SJCRH30 (cell line): ENCODE measurements around the gene EPHA8. TPM values are rescaled to one million over a fixed set of nuclear protein-coding genes. Genes with fewer than 3 reads are reported as not detected.

Experiments
- DNase-seq, 2 experiments: peaks; one replicate each; pipeline ENCODE4 v3.0.0-alpha.2; 2015 to 2020
- H3K27ac ChIP-seq: fragments of 250-450 bp; sonication (Bioruptor Pico); 2 replicates; pipeline ENCODE4 v1.5.1; 2020; ENCODE audit warnings: mild to moderate bottlenecking, moderate library complexity
- H3K27me3 ChIP-seq: fragments of 250-450 bp; sonication (Bioruptor Pico); 2 replicates; pipeline ENCODE4 v1.5.1; 2020; ENCODE audit warnings: mild to moderate bottlenecking, moderate library complexity
- H3K36me3 ChIP-seq: fragments of 250-450 bp; sonication (Bioruptor Pico); 2 replicates; pipeline ENCODE4 v1.5.1; 2020; ENCODE audit warnings: mild to moderate bottlenecking, moderate library complexity
- H3K4me1 ChIP-seq: fragments of 250-450 bp; sonication (Bioruptor Pico); 2 replicates; pipeline ENCODE4 v1.5.1; 2020; ENCODE audit warnings: mild to moderate bottlenecking, moderate library complexity
- H3K4me3 ChIP-seq: fragments of 250-450 bp; sonication (Bioruptor Pico); 2 replicates; pipeline ENCODE4 v1.5.1; 2020; ENCODE audit warnings: mild to moderate bottlenecking, moderate library complexity
- H3K9me3 ChIP-seq: fragments of 250-450 bp; sonication (Bioruptor Pico); replicated peaks from 2 replicates; pipeline ENCODE4 v1.5.1; 2020; ENCODE audit warnings: mild to moderate bottlenecking, moderate library complexity
- total RNA-seq: library from RNA; depleted of rRNA; stranded (reverse); fragments of >200 nt; shearing (Covaris generic); gene quantifications from 2 replicates; pipeline ENCODE4 v1.2.3, GENCODE V29; 2014

EPHA8 gene
- total RNA-seq, 1 experiment from 2014 or later: 1.3 TPM

- no peak for DNase-seq
- H3K4me1 ChIP-seq: no peaks in the 10 kb centered on the region
- H3K27ac ChIP-seq: no peak overlapping the region
- H3K9me3 ChIP-seq: no peaks in the 10 kb centered on the region
- no peaks in the 10 kb centered on the region for H3K36me3 ChIP-seq
- H3K27me3 ChIP-seq: peaks cover 61% of the 10 kb centered on the region
- no peak overlapping the region for H3K4me3 ChIP-seq
Observed at GRCh38 chr1:22619798-22620197, 56.5 kb downstream of the EPHA8 start.

- peaks cover 52% of the 10 kb centered on the region for H3K27me3 ChIP-seq
- H3K9me3 ChIP-seq: no peaks in the 10 kb centered on the region
Observed at GRCh38 chr1:22621761-22622160, 58.5 kb downstream of the EPHA8 start.

GRCh38 chr1:22625262-22625925, 62.1 kb downstream of the EPHA8 start:
- DNase-seq: peak in 1 of 2 experiments; percentile 48
- no peaks in the 10 kb centered on the region for H3K36me3 ChIP-seq
- no peak overlapping the region for H3K4me3 ChIP-seq
- no peak overlapping the region for H3K27ac ChIP-seq
- H3K4me1 ChIP-seq: no peaks in the 10 kb centered on the region
- no peaks in the 10 kb centered on the region for H3K9me3 ChIP-seq
- H3K27me3 ChIP-seq: peaks cover 27% of the 10 kb centered on the region

More at GRCh38 chr1:22621761-22622160, 58.5 kb downstream of the EPHA8 start:
- no peak overlapping the region for H3K27ac ChIP-seq
- no peaks in the 10 kb centered on the region for H3K36me3 ChIP-seq
- DNase-seq: no peak
- no peaks in the 10 kb centered on the region for H3K4me1 ChIP-seq
- no peak overlapping the region for H3K4me3 ChIP-seq

DNA sequence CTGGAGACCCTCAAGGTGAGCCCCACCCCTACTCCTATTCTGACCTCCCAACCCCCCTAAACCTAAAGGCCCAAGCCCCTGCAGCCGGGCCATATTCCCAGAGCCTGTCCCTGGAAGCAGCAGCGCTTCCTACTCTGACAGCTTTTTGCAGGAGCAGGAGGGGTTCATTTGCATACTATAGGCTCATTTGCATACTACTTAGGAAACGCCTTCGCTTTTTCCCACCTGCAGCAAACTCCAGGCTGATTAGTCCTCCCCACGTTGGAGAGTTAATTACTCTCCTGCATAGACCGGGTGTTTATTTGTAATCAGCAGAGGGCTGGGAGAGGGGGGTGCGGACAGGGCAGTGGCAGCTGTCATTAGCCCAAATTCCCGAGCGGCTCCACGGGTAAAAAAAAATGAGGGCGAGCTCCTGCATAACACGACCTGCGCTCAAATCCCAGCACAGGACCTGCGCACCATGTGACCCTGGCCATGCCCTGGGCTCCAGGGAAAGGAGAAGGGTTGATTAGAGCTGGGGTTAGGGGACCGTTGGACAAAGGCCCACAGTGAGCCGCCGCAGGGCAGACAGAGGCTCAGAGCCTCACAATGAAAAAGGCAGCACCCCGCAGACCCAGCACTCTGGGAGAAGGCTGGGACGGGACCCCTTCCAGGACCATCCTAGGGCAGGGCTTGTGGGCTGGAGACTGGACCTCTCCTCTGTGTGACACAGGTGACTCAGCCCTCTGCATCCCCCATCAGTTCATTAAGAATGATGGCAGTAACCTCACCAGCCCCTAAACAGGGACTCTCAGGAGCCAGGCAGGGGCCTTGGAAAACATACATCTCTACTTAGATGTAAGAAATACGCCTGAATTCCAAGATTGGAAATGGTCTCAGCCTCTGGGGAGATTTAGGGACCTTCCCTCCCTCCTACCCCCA, 63.2 kb downstream of the EPHA8 start:
- Histone ChIP-seq H3K4me3 (no peak overlapping the region), H3K27me3 (peaks cover 22% of the 10 kb centered on the region; the same call in 1 of the 2 replicates), H3K9me3 (no peaks in the 10 kb centered on the region), H3K36me3 (no peaks in the 10 kb centered on the region), H3K4me1 (no peaks in the 10 kb centered on the region), H3K27ac (no peak overlapping the region)
- no peak for DNase-seq

- Histone ChIP-seq H3K36me3 (no peaks in the 10 kb centered on the region), H3K27me3 (peaks cover 15% of the 10 kb centered on the region), H3K9me3 (no peaks in the 10 kb centered on the region), H3K4me1 (no peaks in the 10 kb centered on the region), H3K4me3 (no peak overlapping the region), H3K27ac (no peak overlapping the region)
- DNase-seq: no peak
Observed at GRCh38 chr1:22627331-22627730, 64.0 kb downstream of the EPHA8 start.

GRCh38 chr1:22628698-22629444, 65.6 kb downstream of the EPHA8 start:
- no peaks in the 10 kb centered on the region for H3K36me3 ChIP-seq
- H3K27ac ChIP-seq: no peak overlapping the region
- H3K4me1 ChIP-seq: no peaks in the 10 kb centered on the region
- no peak for DNase-seq
- peaks cover 13% of the 10 kb centered on the region for H3K27me3 ChIP-seq
- H3K9me3 ChIP-seq: no peaks in the 10 kb centered on the region
- H3K4me3 ChIP-seq: no peak overlapping the region

- Histone ChIP-seq H3K4me1 (peaks cover 1% of the 10 kb centered on the region; the same call in 1 of the 2 replicates), H3K27ac (no peak overlapping the region), H3K9me3 (no peaks in the 10 kb centered on the region), H3K27me3 (peaks cover 13% of the 10 kb centered on the region), H3K36me3 (no peaks in the 10 kb centered on the region), H3K4me3 (no peak overlapping the region)
- DNase-seq: no peak
Observed at GRCh38 chr1:22629886-22630285, 66.6 kb downstream of the EPHA8 start.

DNA sequence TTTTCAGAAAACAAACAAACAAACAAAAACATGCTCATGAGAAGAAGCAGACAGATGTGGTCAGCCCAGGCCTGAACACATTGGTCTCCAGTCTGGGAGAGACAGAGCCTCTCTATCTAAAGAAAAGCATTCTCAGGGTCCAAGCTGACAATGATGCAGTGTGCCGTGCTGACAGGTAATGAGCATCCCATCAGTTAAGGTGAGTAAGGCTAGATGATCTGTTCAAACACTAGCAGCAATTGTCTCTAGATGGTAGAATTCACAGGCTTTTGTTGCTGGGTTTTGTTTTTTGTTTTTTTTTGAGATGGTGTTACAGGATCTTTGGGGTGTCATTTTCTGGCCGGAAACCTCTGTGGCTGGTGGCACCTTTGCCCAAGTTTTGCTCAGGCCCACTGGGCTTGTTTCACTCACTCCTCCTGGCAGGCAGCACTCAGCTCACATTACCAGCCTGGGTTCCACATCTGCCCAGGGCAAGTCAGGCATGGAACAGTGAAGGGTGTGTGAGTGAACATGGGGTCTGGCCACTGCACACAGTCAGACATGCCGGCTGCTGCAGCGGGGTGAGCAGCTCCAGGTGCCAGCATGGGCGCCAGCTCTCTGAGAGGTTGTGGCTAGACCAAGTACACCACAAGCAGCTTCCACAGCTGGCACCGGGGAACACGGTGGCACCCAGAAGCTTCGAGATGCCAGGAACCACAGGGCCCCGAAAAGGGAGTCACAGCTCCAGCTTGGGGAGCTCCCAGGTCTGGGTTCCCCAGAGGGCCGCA, 70.6 kb downstream of the EPHA8 start:
- Histone ChIP-seq H3K27me3 (peaks cover 9% of the 10 kb centered on the region), H3K27ac (no peak overlapping the region), H3K9me3 (no peaks in the 10 kb centered on the region), H3K36me3 (no peaks in the 10 kb centered on the region), H3K4me1 (peaks cover 15% of the 10 kb centered on the region), H3K4me3 (no peak overlapping the region)
- no peak for DNase-seq

DNA sequence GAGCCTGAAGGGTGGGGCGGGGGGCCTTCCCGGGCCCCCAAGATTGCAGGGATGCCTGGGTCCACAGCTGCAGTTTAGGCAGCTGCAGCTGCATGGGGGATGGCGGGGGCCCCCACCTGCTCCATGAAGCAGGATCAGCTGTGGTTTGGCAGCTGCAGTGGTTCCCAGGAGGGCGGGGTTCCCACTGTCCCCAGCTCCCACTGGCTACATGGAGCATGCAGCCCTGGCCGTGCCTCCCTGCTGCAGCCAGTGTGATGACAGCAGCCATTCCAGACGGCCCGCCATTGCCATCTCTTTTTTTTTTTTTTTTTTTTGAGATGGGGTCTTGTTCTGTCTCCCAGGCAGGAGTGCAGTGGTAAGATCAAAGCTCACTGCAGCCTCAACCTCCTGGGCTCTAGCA, 72.1 kb downstream of the EPHA8 start:
- Histone ChIP-seq H3K27ac (no peak overlapping the region), H3K36me3 (no peaks in the 10 kb centered on the region), H3K9me3 (no peaks in the 10 kb centered on the region), H3K27me3 (peaks cover 3% of the 10 kb centered on the region; the same call in 1 of the 2 replicates), H3K4me1 (peaks cover 15% of the 10 kb centered on the region), H3K4me3 (no peak overlapping the region)
- DNase-seq: peak; percentile 94

- Histone ChIP-seq H3K4me1 (peaks cover 15% of the 10 kb centered on the region), H3K27ac (no peak within 1 kb of the TSS), H3K9me3 (no peaks in the 10 kb centered on the region), H3K36me3 (no peaks in the 10 kb centered on the region), H3K27me3 (no peaks in the 10 kb centered on the region; the same call in 1 of the 2 replicates), H3K4me3 (no peak within 1 kb of the TSS)
- peak; percentile 27 to 41 for DNase-seq
Observed at GRCh38 chr1:22636353-22636752, 73.1 kb downstream of the EPHA8 start, which contains the start of gene C1QA. Gene C1QA (plus strand): TSS chr1:22636628. CDS start chr1:22637617, 989 bp downstream.

DNA sequence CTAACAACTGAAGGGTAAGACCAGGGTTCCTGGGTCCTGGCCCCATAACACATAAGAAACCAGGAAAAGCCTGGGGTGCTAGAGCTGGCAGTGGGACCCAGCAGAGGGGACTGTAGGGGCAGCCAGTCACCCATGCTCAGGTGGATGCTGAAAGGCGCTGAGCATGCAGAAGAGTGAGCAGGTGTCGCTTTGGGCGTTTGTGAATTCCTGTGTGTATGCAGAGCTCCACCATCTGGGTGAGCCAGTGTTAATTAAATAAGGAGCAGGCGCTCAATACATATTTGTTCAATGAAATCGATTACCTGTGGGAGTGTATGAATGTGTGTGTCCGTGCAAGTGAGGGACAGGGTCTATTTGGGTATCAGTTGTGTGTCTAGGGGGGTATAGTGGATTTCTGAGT, 73.6 kb downstream of the EPHA8 start:
- no peak for DNase-seq
- H3K4me1 ChIP-seq: peaks cover 15% of the 10 kb centered on the region
- no peaks in the 10 kb centered on the region for H3K9me3 ChIP-seq
- H3K27ac ChIP-seq: no peak overlapping the region
- no peaks in the 10 kb centered on the region; the same call in 1 of the 2 replicates for H3K27me3 ChIP-seq
- no peaks in the 10 kb centered on the region for H3K36me3 ChIP-seq
- H3K4me3 ChIP-seq: no peak overlapping the region

- Histone ChIP-seq H3K36me3 (no peaks in the 10 kb centered on the region), H3K4me3 (no peak overlapping the region), H3K27me3 (peaks cover 5% of the 10 kb centered on the region; the same call in 1 of the 2 replicates), H3K9me3 (no peaks in the 10 kb centered on the region), H3K27ac (no peak overlapping the region), H3K4me1 (peaks cover 15% of the 10 kb centered on the region)
- no peak for DNase-seq
Observed at GRCh38 chr1:22637907-22638445, 74.7 kb downstream of the EPHA8 start.

DNA sequence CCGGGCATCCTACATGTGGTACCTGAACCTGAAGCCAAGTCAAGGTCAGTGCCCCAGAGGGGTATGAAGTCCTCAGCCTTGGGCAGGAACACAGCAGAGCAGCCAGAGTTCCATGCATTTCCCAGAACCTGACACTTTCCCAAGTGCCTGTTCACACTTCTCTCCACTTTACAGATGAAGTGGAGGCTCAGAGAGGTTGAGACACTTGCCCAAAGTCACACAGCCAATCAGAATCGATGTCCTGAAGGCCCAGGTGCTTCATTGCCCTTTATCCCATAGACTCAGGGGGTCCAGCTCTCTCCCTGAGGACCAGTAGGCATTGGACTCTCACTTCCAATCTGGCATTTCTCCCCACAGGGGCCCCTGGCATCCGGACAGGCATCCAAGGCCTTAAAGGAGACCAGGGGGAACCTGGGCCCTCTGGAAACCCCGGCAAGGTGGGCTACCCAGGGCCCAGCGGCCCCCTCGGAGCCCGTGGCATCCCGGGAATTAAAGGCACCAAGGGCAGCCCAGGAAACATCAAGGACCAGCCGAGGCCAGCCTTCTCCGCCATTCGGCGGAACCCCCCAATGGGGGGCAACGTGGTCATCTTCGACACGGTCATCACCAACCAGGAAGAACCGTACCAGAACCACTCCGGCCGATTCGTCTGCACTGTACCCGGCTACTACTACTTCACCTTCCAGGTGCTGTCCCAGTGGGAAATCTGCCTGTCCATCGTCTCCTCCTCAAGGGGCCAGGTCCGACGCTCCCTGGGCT, 75.4 kb downstream of the EPHA8 start:
- H3K9me3 ChIP-seq: no peaks in the 10 kb centered on the region
- H3K4me1 ChIP-seq: peaks cover 15% of the 10 kb centered on the region
- no peak for DNase-seq
- no peak overlapping the region for H3K4me3 ChIP-seq
- H3K27me3 ChIP-seq: peaks cover 5% of the 10 kb centered on the region
- no peak overlapping the region for H3K27ac ChIP-seq
- no peaks in the 10 kb centered on the region for H3K36me3 ChIP-seq
